ENCODE data around the gene NFKB1.

NFKB1 gene

GRCh38 chr4:102473476-102473875 lies 27.7 kb upstream of the NFKB1 start:
- Histone ChIP-seq H3K9me2 (ENCODE audit: low read depth, low read length) (no peaks in the 10 kb centered on the region), H3K27me3 (ENCODE audit: insufficient read depth, low read length) (no peaks in the 10 kb centered on the region), H3K4me2 (ENCODE audit: low read length) (no peak overlapping the region), H3K4me1 (ENCODE audit: insufficient read depth, low read length, severe bottlenecking) (peaks cover 12% of the 10 kb centered on the region), H3K27ac (ENCODE audit: low read depth, low read length, poor library complexity, severe bottlenecking) (no peak overlapping the region), H3K9ac (ENCODE audit: low read length) (no peak overlapping the region), H3K36me3 (ENCODE audit: insufficient read depth, low read length) (no peaks in the 10 kb centered on the region), H3F3A (ENCODE audit: insufficient read depth, low read length) (no peaks in the 10 kb centered on the region), H2AFZ (ENCODE audit: low read length) (no peak overlapping the region), H3K9me3 (ENCODE audit: low read length) (no peaks in the 10 kb centered on the region), H3K79me2 (ENCODE audit: insufficient read depth, low read length) (no peaks in the 10 kb centered on the region), H4K20me1 (ENCODE audit: insufficient read depth, low read length) (no peaks in the 10 kb centered on the region), H3K4me3 (ENCODE audit: low read depth, low read length, poor library complexity, severe bottlenecking) (no peak overlapping the region)
- TF ChIP-seq CTCF (IDR thresholded peaks at IDR 0.05; ENCODE audit: low read length) (no peak), EZH2 (IDR thresholded peaks at IDR 0.05; ENCODE audit: borderline replicate concordance, low read length) (no peak)

GRCh38 chr4:102474736-102475504 lies 26.2 kb upstream of the NFKB1 start:
- H4K20me1 ChIP-seq (ENCODE audit: insufficient read depth, low read length), result no peaks in the 10 kb centered on the region
- no peak overlapping the region for H3K4me3 ChIP-seq (ENCODE audit: low read depth, low read length, poor library complexity, severe bottlenecking)
- no peak overlapping the region for H2AFZ ChIP-seq (ENCODE audit: low read length)

GRCh38 chr4:102477657-102478056 lies 23.5 kb upstream of the NFKB1 start:
- Histone ChIP-seq H3K9ac (ENCODE audit: low read length) (no peak overlapping the region), H3K27ac (ENCODE audit: low read depth, low read length, poor library complexity, severe bottlenecking) (no peak overlapping the region), H3K4me1 (ENCODE audit: insufficient read depth, low read length, severe bottlenecking) (peaks cover 13% of the 10 kb centered on the region), H3K4me3 (ENCODE audit: low read depth, low read length, poor library complexity, severe bottlenecking) (peak overlapping the region; percentile 7), H3K36me3 (ENCODE audit: insufficient read depth, low read length) (no peaks in the 10 kb centered on the region), H3K4me2 (ENCODE audit: low read length) (peak overlapping the region; percentile 28; the same call in 1 of the 2 replicates), H3K9me2 (ENCODE audit: low read depth, low read length) (no peaks in the 10 kb centered on the region), H3F3A (ENCODE audit: insufficient read depth, low read length) (no peaks in the 10 kb centered on the region), H3K9me3 (ENCODE audit: low read length) (no peaks in the 10 kb centered on the region), H2AFZ (ENCODE audit: low read length) (peak overlapping the region; percentile 78; the same call in 1 of the 2 replicates), H4K20me1 (ENCODE audit: insufficient read depth, low read length) (no peaks in the 10 kb centered on the region), H3K27me3 (ENCODE audit: insufficient read depth, low read length) (no peaks in the 10 kb centered on the region), H3K79me2 (ENCODE audit: insufficient read depth, low read length) (no peaks in the 10 kb centered on the region)
- TF ChIP-seq CTCF (IDR thresholded peaks at IDR 0.05; ENCODE audit: low read length) (no peak), EZH2 (IDR thresholded peaks at IDR 0.05; ENCODE audit: borderline replicate concordance, low read length) (no peak)

More at GRCh38 chr4:102474736-102475504, 26.2 kb upstream of the NFKB1 start:
- no peaks in the 10 kb centered on the region for H3K9me2 ChIP-seq (ENCODE audit: low read depth, low read length)
- no peak overlapping the region for H3K9ac ChIP-seq (ENCODE audit: low read length)
- peaks cover 13% of the 10 kb centered on the region for H3K4me1 ChIP-seq (ENCODE audit: insufficient read depth, low read length, severe bottlenecking)
- no peaks in the 10 kb centered on the region for H3K9me3 ChIP-seq (ENCODE audit: low read length)
- no peaks in the 10 kb centered on the region for H3F3A ChIP-seq (ENCODE audit: insufficient read depth, low read length)
- no peak overlapping the region for H3K27ac ChIP-seq (ENCODE audit: low read depth, low read length, poor library complexity, severe bottlenecking)
- H3K27me3 ChIP-seq (ENCODE audit: insufficient read depth, low read length), result no peaks in the 10 kb centered on the region
- TF ChIP-seq CTCF (IDR thresholded peaks at IDR 0.05; ENCODE audit: low read length) (no peak), EZH2 (IDR thresholded peaks at IDR 0.05; ENCODE audit: borderline replicate concordance, low read length) (no peak)
- no peak overlapping the region for H3K4me2 ChIP-seq (ENCODE audit: low read length)
- no peaks in the 10 kb centered on the region for H3K36me3 ChIP-seq (ENCODE audit: insufficient read depth, low read length)
- no peaks in the 10 kb centered on the region for H3K79me2 ChIP-seq (ENCODE audit: insufficient read depth, low read length)
